Measurements from ENCODE around the gene FBLIM1.

Gene FBLIM1

GRCh38 chr1:15758343-15758931, at the start of gene FBLIM1:
FBLIM1 (plus strand) TSS chr1:15758795; CDS start chr1:15764984, 6,189 bp downstream.
- peak within 1 kb of the TSS; percentile 60 to 80 for H3K4me3 ChIP-seq (ENCODE audit: low read length in 2 of 2)
- peak within 1 kb of the TSS; percentile 64 to 75 for H3K9ac ChIP-seq (ENCODE audit: low read length in 2 of 2)
- peak within 1 kb of the TSS; percentile 49 for H3K27ac ChIP-seq (ENCODE audit: low read length)
- H3K36me3 ChIP-seq (ENCODE audit: control insufficient read depth in 2 of 2, insufficient read depth in 2 of 2, low read length in 2 of 2) = no peaks in the 10 kb centered on the region
- no peaks in the 10 kb centered on the region for H3K9me3 ChIP-seq (ENCODE audit: control insufficient read depth in 2 of 2, low read length in 2 of 2)
- peaks cover 24% of the 10 kb centered on the region for H3K4me1 ChIP-seq (ENCODE audit: control insufficient read depth, insufficient read depth, low read length)
- no peaks in the 10 kb centered on the region for H3K27me3 ChIP-seq (ENCODE audit: control insufficient read depth in 1 of 2, insufficient read depth in 2 of 2, low read length in 2 of 2)

- Histone ChIP-seq H3K27me3 (ENCODE audit: control insufficient read depth in 1 of 2, insufficient read depth in 2 of 2, low read length in 2 of 2) (no peaks in the 10 kb centered on the region), H3K9me3 (ENCODE audit: control insufficient read depth in 2 of 2, low read length in 2 of 2) (no peaks in the 10 kb centered on the region), H3K27ac (ENCODE audit: low read length) (no peak overlapping the region), H3K4me3 (ENCODE audit: low read length in 2 of 2) (no peak overlapping the region), H3K36me3 (ENCODE audit: control insufficient read depth in 2 of 2, insufficient read depth in 2 of 2, low read length in 2 of 2) (peaks cover 0 to 4% of the 10 kb centered on the region in 2 donors), H3K9ac (ENCODE audit: low read length in 2 of 2) (no peak overlapping the region), H3K4me1 (ENCODE audit: control insufficient read depth, insufficient read depth, low read length) (peaks cover 26% of the 10 kb centered on the region)
Measured at GRCh38 chr1:15709226-15709625, 49.4 kb upstream of the FBLIM1 start.

GRCh38 chr1:15712168-15712567, 46.4 kb upstream of the FBLIM1 start:
- Histone ChIP-seq H3K27ac (ENCODE audit: low read length) (no peak overlapping the region), H3K4me1 (ENCODE audit: control insufficient read depth, insufficient read depth, low read length) (peaks cover 38% of the 10 kb centered on the region)

GRCh38 chr1:15714406-15715136, 44.0 kb upstream of the FBLIM1 start:
- no peaks in the 10 kb centered on the region for H3K27me3 ChIP-seq (ENCODE audit: control insufficient read depth in 1 of 2, insufficient read depth in 2 of 2, low read length in 2 of 2)
- peaks cover 12 to 17% of the 10 kb centered on the region in 2 donors for H3K36me3 ChIP-seq (ENCODE audit: control insufficient read depth in 2 of 2, insufficient read depth in 2 of 2, low read length in 2 of 2)
- peaks cover 41% of the 10 kb centered on the region for H3K4me1 ChIP-seq (ENCODE audit: control insufficient read depth, insufficient read depth, low read length)
- peak overlapping the region in 1 of 2 donors; percentile 34 for H3K4me3 ChIP-seq (ENCODE audit: low read length in 2 of 2)
- peak overlapping the region; percentile 21 to 29 for H3K9ac ChIP-seq (ENCODE audit: low read length in 2 of 2)
- no peaks in the 10 kb centered on the region for H3K9me3 ChIP-seq (ENCODE audit: control insufficient read depth in 2 of 2, low read length in 2 of 2)
- peak overlapping the region; percentile 64 for H3K27ac ChIP-seq (ENCODE audit: low read length)

More at GRCh38 chr1:15712168-15712567, 46.4 kb upstream of the FBLIM1 start:
- Histone ChIP-seq H3K36me3 (ENCODE audit: control insufficient read depth in 2 of 2, insufficient read depth in 2 of 2, low read length in 2 of 2) (peaks cover 0 to 6% of the 10 kb centered on the region in 2 donors), H3K4me3 (ENCODE audit: low read length in 2 of 2) (no peak overlapping the region), H3K9ac (ENCODE audit: low read length in 2 of 2) (no peak overlapping the region), H3K27me3 (ENCODE audit: control insufficient read depth in 1 of 2, insufficient read depth in 2 of 2, low read length in 2 of 2) (no peaks in the 10 kb centered on the region), H3K9me3 (ENCODE audit: control insufficient read depth in 2 of 2, low read length in 2 of 2) (no peaks in the 10 kb centered on the region)

GRCh38 chr1:15717418-15718125, 41.0 kb upstream of the FBLIM1 start:
- Histone ChIP-seq H3K4me1 (ENCODE audit: control insufficient read depth, insufficient read depth, low read length) (peaks cover 44% of the 10 kb centered on the region), H3K27ac (ENCODE audit: low read length) (peak overlapping the region; percentile 75)

GRCh38 chr1:15718199-15718601, 40.4 kb upstream of the FBLIM1 start:
- peaks cover 45% of the 10 kb centered on the region for H3K4me1 ChIP-seq (ENCODE audit: control insufficient read depth, insufficient read depth, low read length)
- H3K9me3 ChIP-seq (ENCODE audit: control insufficient read depth in 2 of 2, low read length in 2 of 2) = no peaks in the 10 kb centered on the region
- no peak overlapping the region for H3K9ac ChIP-seq (ENCODE audit: low read length in 2 of 2)
- no peak overlapping the region for H3K4me3 ChIP-seq (ENCODE audit: low read length in 2 of 2)
- no peaks in the 10 kb centered on the region for H3K27me3 ChIP-seq (ENCODE audit: control insufficient read depth in 1 of 2, insufficient read depth in 2 of 2, low read length in 2 of 2)
- H3K36me3 ChIP-seq (ENCODE audit: control insufficient read depth in 2 of 2, insufficient read depth in 2 of 2, low read length in 2 of 2) = peaks cover 32 to 35% of the 10 kb centered on the region in 2 donors
- H3K27ac ChIP-seq (ENCODE audit: low read length) = peak overlapping the region; percentile 75

More at GRCh38 chr1:15717418-15718125, 41.0 kb upstream of the FBLIM1 start:
- peaks cover 27 to 32% of the 10 kb centered on the region in 2 donors for H3K36me3 ChIP-seq (ENCODE audit: control insufficient read depth in 2 of 2, insufficient read depth in 2 of 2, low read length in 2 of 2)
- no peak overlapping the region for H3K4me3 ChIP-seq (ENCODE audit: low read length in 2 of 2)
- no peaks in the 10 kb centered on the region for H3K9me3 ChIP-seq (ENCODE audit: control insufficient read depth in 2 of 2, low read length in 2 of 2)
- H3K27me3 ChIP-seq (ENCODE audit: control insufficient read depth in 1 of 2, insufficient read depth in 2 of 2, low read length in 2 of 2) = no peaks in the 10 kb centered on the region
- peak overlapping the region in 1 of 2 donors; percentile 21 for H3K9ac ChIP-seq (ENCODE audit: low read length in 2 of 2)

GRCh38 chr1:15719381-15720120, 39.0 kb upstream of the FBLIM1 start:
- Histone ChIP-seq H3K27ac (ENCODE audit: low read length) (peak overlapping the region; percentile 11), H3K9me3 (ENCODE audit: control insufficient read depth in 2 of 2, low read length in 2 of 2) (no peaks in the 10 kb centered on the region), H3K4me1 (ENCODE audit: control insufficient read depth, insufficient read depth, low read length) (peaks cover 40% of the 10 kb centered on the region), H3K9ac (ENCODE audit: low read length in 2 of 2) (no peak overlapping the region), H3K4me3 (ENCODE audit: low read length in 2 of 2) (no peak overlapping the region), H3K36me3 (ENCODE audit: control insufficient read depth in 2 of 2, insufficient read depth in 2 of 2, low read length in 2 of 2) (peaks cover 32 to 38% of the 10 kb centered on the region in 2 donors), H3K27me3 (ENCODE audit: control insufficient read depth in 1 of 2, insufficient read depth in 2 of 2, low read length in 2 of 2) (no peaks in the 10 kb centered on the region)

- no peaks in the 10 kb centered on the region for H3K9me3 ChIP-seq (ENCODE audit: control insufficient read depth in 2 of 2, low read length in 2 of 2)
- no peak overlapping the region for H3K4me3 ChIP-seq (ENCODE audit: low read length in 2 of 2)
- no peak overlapping the region for H3K9ac ChIP-seq (ENCODE audit: low read length in 2 of 2)
- H3K27me3 ChIP-seq (ENCODE audit: control insufficient read depth in 1 of 2, insufficient read depth in 2 of 2, low read length in 2 of 2) = no peaks in the 10 kb centered on the region
- peaks cover 29% of the 10 kb centered on the region for H3K4me1 ChIP-seq (ENCODE audit: control insufficient read depth, insufficient read depth, low read length)
- no peak overlapping the region for H3K27ac ChIP-seq (ENCODE audit: low read length)
- H3K36me3 ChIP-seq (ENCODE audit: control insufficient read depth in 2 of 2, insufficient read depth in 2 of 2, low read length in 2 of 2) = peaks cover 37 to 46% of the 10 kb centered on the region in 2 donors
Measured at GRCh38 chr1:15720861-15721260, 37.7 kb upstream of the FBLIM1 start.

- Histone ChIP-seq H3K9me3 (ENCODE audit: control insufficient read depth in 2 of 2, low read length in 2 of 2) (no peaks in the 10 kb centered on the region), H3K27me3 (ENCODE audit: control insufficient read depth in 1 of 2, insufficient read depth in 2 of 2, low read length in 2 of 2) (no peaks in the 10 kb centered on the region), H3K4me3 (ENCODE audit: low read length in 2 of 2) (no peak overlapping the region), H3K36me3 (ENCODE audit: control insufficient read depth in 2 of 2, insufficient read depth in 2 of 2, low read length in 2 of 2) (peaks cover 51 to 55% of the 10 kb centered on the region in 2 donors), H3K9ac (ENCODE audit: low read length in 2 of 2) (no peak overlapping the region), H3K27ac (ENCODE audit: low read length) (no peak overlapping the region), H3K4me1 (ENCODE audit: control insufficient read depth, insufficient read depth, low read length) (peaks cover 23% of the 10 kb centered on the region)
Measured at GRCh38 chr1:15722411-15722810, 36.2 kb upstream of the FBLIM1 start.

- Histone ChIP-seq H3K9me3 (ENCODE audit: control insufficient read depth in 2 of 2, low read length in 2 of 2) (no peaks in the 10 kb centered on the region), H3K4me1 (ENCODE audit: control insufficient read depth, insufficient read depth, low read length) (peaks cover 17% of the 10 kb centered on the region), H3K27me3 (ENCODE audit: control insufficient read depth in 1 of 2, insufficient read depth in 2 of 2, low read length in 2 of 2) (no peaks in the 10 kb centered on the region), H3K4me3 (ENCODE audit: low read length in 2 of 2) (no peak overlapping the region), H3K9ac (ENCODE audit: low read length in 2 of 2) (no peak overlapping the region), H3K36me3 (ENCODE audit: control insufficient read depth in 2 of 2, insufficient read depth in 2 of 2, low read length in 2 of 2) (peaks cover 51 to 57% of the 10 kb centered on the region in 2 donors), H3K27ac (ENCODE audit: low read length) (no peak overlapping the region)
Measured at GRCh38 chr1:15722836-15723532, 35.6 kb upstream of the FBLIM1 start.

Data from stomach smooth muscle (tissue), 2 donors.